K562 treated with DMSO at 1 percent for 12 hours (cell line): ENCODE measurements around the gene SETD1B. TPM values are rescaled to one million over a fixed set of nuclear protein-coding genes. Genes with fewer than 3 reads are reported as not detected.

Experiments
- total RNA-seq: library from RNA; unstranded; fragments of 300-600 nt; gene quantifications from 2 replicates; pipeline ENCODE4 v1.2.3, GENCODE V29; 2022; ENCODE audit not compliant: insufficient read depth

Gene SETD1B
- total RNA-seq: 1.5 and 10.0 TPM in 2 replicates

DNA sequence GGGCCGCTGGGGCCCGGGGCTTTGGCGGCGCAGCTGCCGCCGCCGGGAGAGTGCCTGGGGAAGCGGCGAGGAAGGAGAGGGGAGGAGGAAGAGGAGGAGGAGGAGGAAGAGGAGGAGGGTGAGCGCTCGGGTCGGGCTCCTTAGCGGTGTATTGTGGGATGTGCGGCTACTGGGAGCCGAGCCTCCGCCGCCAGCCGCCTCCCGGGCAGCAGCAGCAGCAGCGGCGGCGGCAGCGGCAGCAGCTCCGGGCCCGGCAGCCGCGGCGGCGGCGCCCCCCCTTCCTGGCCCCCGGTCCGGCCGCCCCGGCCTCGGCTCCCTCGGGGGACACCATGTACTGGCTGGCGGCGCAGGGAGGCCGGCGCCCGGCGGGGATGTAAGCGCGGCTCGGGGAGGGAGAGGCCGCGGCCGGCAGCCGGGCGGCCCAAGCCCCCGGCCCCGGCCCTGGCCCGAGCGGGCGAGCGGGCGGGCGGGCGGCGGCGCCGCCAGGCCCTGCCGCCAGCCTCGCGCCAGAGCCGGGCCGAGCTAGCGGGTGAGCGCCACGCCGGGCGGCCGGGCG, at the start of gene SETD1B:
TSS of gene SETD1B (plus strand) at position 149 of the 556 bp plus-strand sequence. CDS start 729 bp downstream, outside the sequence.

DNA sequence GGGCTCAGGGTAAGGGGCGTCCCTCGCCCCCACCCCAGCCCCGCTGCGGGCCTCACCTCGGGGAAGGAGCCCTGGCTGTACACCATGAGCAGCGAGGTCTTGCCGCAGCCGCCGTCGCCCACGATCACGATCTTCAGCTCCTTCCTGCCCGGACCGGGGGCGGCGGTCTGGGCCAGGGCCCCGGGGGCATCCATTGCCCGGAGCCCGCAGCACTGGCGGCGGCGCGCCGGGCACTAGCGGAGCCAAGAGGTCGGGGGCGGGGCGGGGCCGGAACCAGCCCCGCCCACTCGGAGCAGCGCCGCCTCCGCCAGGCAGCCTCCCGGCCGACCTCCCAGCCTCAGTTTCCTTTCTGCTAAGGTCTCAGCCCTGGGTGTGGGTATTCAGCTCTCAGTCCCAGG, 10.4 kb upstream of the SETD1B start, which contains the start of gene RHOF:
TSS of gene RHOF (minus strand) at position 249 of the 398 bp plus-strand sequence. CDS start at position 194, 55 bp downstream.

DNA sequence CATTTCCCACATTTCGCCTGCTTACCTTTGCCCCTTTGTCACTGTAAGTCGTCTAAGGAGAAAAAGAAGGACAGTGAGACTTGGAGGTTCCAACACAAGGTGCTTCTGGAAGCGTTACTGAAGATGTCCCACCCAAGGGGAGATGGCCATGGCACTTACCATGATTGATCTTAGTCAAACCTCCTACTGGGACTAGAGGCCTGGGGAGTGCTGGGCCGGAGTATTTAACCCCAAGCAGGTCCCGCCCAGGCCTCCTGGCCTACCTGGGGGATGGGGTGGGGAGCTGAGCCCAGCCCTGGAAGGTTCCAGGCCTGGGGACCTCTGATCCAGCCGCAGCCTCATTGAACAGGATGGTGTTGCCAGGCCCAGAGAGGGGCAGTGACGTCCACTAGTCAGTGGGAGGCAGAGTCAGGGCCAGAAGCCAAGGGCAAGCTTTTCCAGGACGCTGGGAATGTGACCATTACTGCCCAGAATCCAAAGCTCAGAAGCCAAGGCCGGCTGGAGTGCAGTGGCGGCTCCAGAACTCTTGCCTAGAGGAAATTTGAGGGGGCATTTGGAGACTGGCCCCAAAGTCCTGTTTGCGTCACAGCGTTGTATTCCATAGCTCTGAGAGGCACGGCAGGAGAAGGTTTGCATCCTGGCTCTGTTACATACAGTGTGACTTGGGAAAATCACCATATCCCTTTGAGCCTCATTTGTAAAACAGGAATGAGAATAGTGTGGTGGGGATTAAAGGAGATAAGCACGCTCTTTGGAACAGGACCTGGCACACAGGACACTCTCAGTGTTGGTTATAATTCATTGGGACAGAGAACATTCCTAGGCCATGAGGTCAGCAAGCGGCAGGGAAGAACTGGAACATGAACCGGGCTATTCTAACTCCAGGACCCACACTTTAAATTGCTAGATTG, 55.1 kb downstream of the SETD1B start, which contains the start of gene HPD:
TSS of gene HPD (minus strand) at position 198 of the 911 bp plus-strand sequence. CDS start at position 162, 36 bp downstream.

Other genes with a start within 250 kb of the SETD1B start
- 14.5 and 39.8 TPM in 2 replicates for gene KDM2B, start 223.0 kb upstream of the SETD1B start, total RNA-seq
- 67.3 and 70.7 TPM in 2 replicates for gene ORAI1, start 177.5 kb upstream of the SETD1B start, total RNA-seq
- 0.56 TPM in 1 of 2 replicates, not detected in the other for gene MORN3, start 134.4 kb upstream of the SETD1B start, total RNA-seq
- gene TMEM120B, start 91.3 kb upstream of the SETD1B start, total RNA-seq: 5.4 and 11.5 TPM in 2 replicates
- gene RHOF, start 10.3 kb upstream of the SETD1B start, total RNA-seq: 1.3 and 2.9 TPM in 2 replicates
- not detected in 2 replicates for gene HPD, start 54.9 kb downstream of the SETD1B start, total RNA-seq
- 97.3 and 113 TPM in 2 replicates for gene PSMD9, start 84.8 kb downstream of the SETD1B start, total RNA-seq
- gene CFAP251, start 114.6 kb downstream of the SETD1B start, total RNA-seq: 10.1 and 18.1 TPM in 2 replicates
- gene BCL7A, start 217.9 kb downstream of the SETD1B start, total RNA-seq: 8.0 and 22.2 TPM in 2 replicates